ENCODE measurements around the gene SLC6A18.

- TF ChIP-seq CTCF (IDR thresholded peaks at IDR 0.05; ENCODE audit: insufficient read depth, low read depth, low read length) (no peak), EZH2 (IDR thresholded peaks at IDR 0.05; ENCODE audit: insufficient read depth, low read length) (no peak)
These were observed 34.8 kb downstream of the SLC6A18 start for GRCh38 chr5:1259806-1260480.
